AG09309 (cell line): ENCODE results near the gene ZCWPW1.
"Not testable (repeated sequence)": the region's sequence is repeated elsewhere in the genome, so short reads cannot be mapped to it uniquely, and the experiment has no call there.

ENCODE experiments used
- DNase-seq: peaks from one replicate; pipeline ENCODE4 v3.0.0-alpha.2; 2010; ENCODE audit warnings: low read depth
- H3K4me3 ChIP-seq: 2 replicates; pipeline ENCODE4 v1.5.1; 2011; ENCODE audit warnings: mild to moderate bottlenecking, low read depth, low read length, moderate library complexity; ENCODE audit not compliant: control insufficient read depth
- CTCF ChIP-seq: IDR thresholded peaks from 2 replicates; pipeline ENCODE4 v1.5.1; 2011; ENCODE audit warnings: mild to moderate bottlenecking, low read depth, low read length, inconsistent platforms; ENCODE audit not compliant: insufficient read depth, control insufficient read depth; ENCODE audit errors: missing control alignments

The ZCWPW1 gene

GRCh38 chr7:100393233-100393905 is 35.1 kb downstream of the ZCWPW1 start:
- no peak overlapping the region for H3K4me3 ChIP-seq
- no peak for TF ChIP-seq CTCF
- no peak for DNase-seq

GRCh38 chr7:100390286-100391009 is 38.1 kb downstream of the ZCWPW1 start:
- no peak for TF ChIP-seq CTCF
- no peak for DNase-seq

GRCh38 chr7:100389437-100390088 is 38.9 kb downstream of the ZCWPW1 start:
- H3K4me3 ChIP-seq = no peak overlapping the region
- no peak for TF ChIP-seq CTCF
- no peak for DNase-seq

More at GRCh38 chr7:100390286-100391009, 38.1 kb downstream of the ZCWPW1 start:
- H3K4me3 ChIP-seq = no peak overlapping the region

- no peak overlapping the region for H3K4me3 ChIP-seq
- no peak for DNase-seq
- TF ChIP-seq CTCF = no peak
Observed at GRCh38 chr7:100387695-100388094, 40.8 kb downstream of the ZCWPW1 start.

GRCh38 chr7:100386940-100387339 is 41.6 kb downstream of the ZCWPW1 start:
- no peak for TF ChIP-seq CTCF
- H3K4me3 ChIP-seq = no peak overlapping the region
- DNase-seq = no peak

- H3K4me3 ChIP-seq = no peak overlapping the region
- DNase-seq = no peak
- no peak for TF ChIP-seq CTCF
Observed at GRCh38 chr7:100384628-100385294, 43.7 kb downstream of the ZCWPW1 start.

- DNase-seq, H3K4me3 ChIP-seq: not testable (repeated sequence)
Observed at GRCh38 chr7:100382234-100382853, 46.2 kb downstream of the ZCWPW1 start.

GRCh38 chr7:100381531-100382233 is 46.8 kb downstream of the ZCWPW1 start:
- not testable (repeated sequence) for DNase-seq, H3K4me3 ChIP-seq
